Caki2 (cell line): ENCODE measurements around the gene CHST11. TPM values are rescaled to one million over a fixed set of nuclear protein-coding genes. Genes with fewer than 3 reads are reported as not detected.

Experiments used
- DNase-seq: peaks from one replicate; pipeline ENCODE4 v3.0.0-alpha.2; 2015; ENCODE audit warnings: low read depth
- in situ Hi-C: cut with HindIII; loops from 2 replicates; pipeline ENCODE4 v1.10.0; 2016; ENCODE audit warnings: low sequenced_read_pairs, low pct_unique_long_range_greater_than_20kb, mixed read lengths
- total RNA-seq: library from RNA; depleted of rRNA; stranded (reverse); fragments of >200 nt; shearing (Covaris generic); gene quantifications from 2 replicates; pipeline ENCODE4 v1.2.3, GENCODE V29; 2014; ENCODE audit warnings: low replicate concordance

Gene CHST11
- total RNA-seq, 1 experiment from 2014 or later, result 51.3 TPM

DNA sequence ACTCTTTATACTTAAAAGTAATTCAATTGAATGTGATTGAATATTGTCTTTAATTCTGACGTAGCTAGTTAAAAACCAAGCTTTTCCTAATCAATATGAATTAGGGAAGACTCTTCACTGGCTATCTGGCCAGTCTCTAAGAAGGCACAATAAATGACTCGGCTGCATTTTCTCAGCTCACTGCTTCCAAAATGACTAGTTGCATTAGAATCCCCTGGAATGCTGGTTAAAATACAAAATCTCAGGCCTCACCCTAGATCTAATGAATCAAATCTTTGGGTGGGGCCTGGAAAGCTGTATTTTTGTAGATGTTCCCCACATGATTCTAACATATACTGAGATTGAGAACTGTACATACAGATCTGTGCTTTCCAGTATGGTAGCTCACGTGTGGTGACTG is 242.1 kb downstream of the CHST11 start:
- DNase-seq, result no peak
- in situ Hi-C loops, result no loop called here

DNA sequence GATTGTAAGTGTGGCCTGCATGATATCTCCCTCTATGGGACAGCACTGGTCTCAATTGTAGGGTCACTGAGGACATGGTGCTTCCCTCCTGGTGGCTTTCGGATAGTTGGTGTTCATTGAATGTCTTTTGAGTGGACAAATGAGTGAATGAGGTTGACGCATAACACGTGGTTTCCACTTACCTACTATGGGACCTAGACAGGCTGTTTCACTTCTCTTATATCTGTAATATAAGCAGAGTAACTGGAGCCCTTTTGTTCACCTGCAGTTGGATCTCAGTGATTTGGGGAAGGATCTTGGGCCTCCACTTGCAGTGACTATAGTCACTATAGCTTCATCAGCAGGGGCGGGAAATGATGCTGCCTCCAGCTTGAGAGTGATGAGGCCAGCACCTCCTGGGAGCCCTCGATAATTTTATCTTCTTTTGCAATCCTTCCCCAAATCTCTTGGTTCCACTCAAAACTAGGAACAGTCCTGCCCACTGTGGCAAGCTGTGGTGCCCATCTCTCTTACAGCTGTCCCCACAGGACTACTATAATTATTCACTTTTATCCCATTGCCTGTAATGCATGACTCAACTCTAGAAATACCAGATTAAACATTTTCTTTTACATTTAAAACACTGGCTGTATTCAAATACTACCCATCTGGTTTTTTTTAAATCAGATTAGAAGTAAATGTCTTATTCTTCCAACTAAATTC is 242.9 kb downstream of the CHST11 start:
- in situ Hi-C loops, result no loop called here
- DNase-seq, result no peak

DNA sequence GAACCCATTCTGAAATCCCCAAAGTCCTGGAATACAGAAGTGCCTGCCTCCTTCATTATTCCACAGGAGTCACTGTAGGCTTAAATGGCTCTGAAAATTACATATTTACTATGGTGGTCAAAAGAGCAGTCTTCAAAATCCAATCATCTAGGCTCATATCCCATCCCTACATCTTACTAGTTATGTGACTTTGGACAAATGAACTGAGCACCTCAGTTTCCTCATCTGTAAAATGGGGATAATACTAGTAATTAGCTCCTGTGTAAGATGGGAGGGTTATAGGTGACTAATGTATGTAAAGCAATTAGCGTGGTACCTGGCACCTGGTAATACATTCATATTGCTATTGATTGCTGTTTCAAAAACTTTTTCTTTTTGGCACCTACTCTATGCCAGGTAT is 243.6 kb downstream of the CHST11 start:
- in situ Hi-C loops, result no loop called here
- DNase-seq, result no peak

DNA sequence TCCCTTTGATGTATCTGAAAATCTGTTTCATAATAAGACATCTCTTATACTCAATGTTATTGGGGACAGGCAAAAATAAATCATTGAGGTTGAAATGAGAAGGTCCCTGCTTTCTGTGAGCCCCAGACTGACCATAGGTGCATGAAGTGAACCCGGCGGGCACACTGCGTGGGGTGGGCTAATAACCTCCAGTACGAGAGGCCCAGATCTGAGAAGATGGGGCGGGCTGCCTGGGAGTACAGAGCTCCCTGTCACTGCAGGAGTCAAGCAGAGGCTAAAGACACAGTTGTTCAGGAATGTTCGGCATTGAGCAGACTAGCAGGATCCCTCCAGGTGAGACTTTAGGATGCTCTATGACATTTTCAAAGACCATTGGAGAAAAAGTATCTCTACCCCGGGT is 244.6 kb downstream of the CHST11 start:
- in situ Hi-C loops, result no loop called here
- DNase-seq, result no peak

DNA sequence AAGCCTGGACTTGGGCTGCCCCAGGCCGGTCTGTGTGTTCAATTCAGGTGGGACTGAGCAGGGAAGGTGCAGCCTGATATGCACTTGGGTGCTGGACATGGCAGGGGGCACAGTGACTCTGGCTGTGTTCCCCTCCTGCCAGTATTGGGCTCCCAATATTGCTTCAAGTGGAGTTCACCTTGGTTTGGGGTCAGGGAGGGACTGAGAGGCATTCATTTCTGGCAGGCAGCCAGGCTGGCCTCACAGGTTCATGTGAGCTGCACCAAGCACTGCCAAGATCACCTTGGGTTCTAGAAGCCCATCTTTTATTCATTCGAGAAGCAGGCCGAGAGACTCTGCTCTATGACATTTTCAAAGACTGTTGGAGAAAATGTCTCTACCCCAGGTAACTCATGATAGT is 245.0 kb downstream of the CHST11 start:
- in situ Hi-C loops, result no loop called here
- no peak for DNase-seq

DNA sequence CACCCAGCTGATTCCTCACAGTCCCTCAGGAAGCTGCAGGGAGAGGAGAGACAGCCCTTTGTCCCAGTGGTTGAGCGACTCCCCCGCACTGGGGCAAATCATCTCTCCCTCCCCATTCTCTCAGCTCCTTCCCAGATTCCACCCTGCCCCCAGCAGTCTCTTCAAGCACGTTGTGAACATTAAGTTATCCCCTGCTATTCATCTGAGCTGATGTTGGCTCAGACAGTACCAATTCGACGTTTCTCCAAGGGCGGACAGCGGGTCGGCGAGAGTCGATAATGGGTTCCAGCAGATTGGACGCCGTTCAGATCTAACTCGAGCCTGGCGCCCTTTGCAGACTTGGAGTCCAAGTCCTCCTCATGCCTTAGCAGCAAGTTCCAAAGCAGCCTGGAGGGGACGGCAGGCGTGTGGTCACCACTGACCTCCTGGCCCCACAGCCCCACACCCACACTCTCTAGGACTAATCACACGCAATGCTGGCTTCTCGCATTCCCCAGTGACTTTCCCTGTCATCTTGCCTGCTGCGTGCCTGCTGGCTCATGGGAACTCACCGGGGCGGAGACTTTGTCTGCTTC is 245.9 kb downstream of the CHST11 start:
- no peak for DNase-seq
- in situ Hi-C loops, result no loop called here

DNA sequence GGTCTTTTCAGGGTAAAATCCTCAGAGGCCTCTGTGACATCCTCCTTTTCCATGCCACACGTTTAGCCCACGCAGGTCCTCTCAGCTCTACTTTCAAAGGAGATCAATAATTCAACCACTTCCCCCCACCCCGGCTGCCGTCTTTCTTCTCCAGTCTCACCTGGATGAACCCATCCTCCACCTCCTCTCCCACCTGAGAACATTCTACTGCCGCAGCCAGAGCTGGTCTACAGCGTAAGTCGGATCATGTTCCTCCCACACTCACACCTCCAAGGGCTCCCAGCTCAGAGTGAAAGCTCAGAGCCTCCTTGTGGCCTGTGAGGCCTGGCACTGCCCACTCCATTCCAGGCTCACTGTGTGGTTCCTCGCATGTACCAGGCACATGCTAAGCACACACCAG is 246.6 kb downstream of the CHST11 start:
- DNase-seq, result no peak
- in situ Hi-C loops, result no loop called here

DNA sequence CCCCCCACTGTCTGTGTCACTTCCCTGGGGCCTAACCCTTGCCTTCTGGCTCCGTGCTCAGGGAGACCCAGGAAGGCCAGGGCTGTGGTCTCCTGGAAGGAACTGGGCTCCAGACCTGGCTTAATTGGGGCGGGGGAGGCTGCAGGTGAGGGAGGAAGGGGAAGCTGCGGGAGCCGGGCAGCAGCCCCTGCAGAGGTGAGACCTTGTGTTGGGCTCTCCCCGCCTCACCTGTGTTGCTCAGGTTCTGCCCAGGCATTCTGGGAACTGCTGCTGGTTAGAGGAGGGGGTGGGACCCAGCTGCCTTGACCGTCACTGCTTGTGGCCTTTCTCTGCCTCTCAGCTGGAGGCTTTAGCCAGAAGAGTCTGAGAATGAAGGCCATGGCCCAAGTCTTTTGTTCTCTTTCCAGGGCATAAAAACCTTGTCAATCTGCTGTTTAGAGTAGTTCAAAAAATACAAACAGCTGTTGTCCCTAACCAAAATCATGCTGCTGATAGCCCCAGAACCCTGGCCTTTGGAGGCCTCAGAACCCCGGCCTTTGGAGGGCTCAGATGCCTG is 247.6 kb downstream of the CHST11 start:
- in situ Hi-C loops, result no loop called here

DNA sequence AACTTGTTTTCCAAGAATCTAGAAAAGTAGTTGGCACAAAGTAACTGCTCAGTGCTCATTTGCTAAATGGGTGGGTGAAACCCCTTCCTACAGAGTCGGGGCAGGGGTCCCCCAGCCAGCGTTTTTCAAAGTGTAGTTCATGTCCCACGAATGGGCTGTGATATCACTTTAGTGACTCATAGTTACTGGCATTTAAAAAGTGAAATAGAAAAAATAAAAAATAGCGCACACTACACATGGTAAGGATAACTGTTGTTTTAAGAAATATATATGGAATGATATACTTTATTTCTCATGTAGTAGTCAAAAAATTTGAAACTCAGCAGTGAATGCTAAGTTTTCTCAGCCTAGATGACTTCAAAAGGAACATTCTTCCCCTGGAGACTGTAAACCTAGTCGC is 250.4 kb downstream of the CHST11 start:
- no peak for DNase-seq
- in situ Hi-C loops, result no loop called here

More for the DNA sequence above, 247.6 kb downstream of the CHST11 start:
- DNase-seq, result no peak

DNA sequence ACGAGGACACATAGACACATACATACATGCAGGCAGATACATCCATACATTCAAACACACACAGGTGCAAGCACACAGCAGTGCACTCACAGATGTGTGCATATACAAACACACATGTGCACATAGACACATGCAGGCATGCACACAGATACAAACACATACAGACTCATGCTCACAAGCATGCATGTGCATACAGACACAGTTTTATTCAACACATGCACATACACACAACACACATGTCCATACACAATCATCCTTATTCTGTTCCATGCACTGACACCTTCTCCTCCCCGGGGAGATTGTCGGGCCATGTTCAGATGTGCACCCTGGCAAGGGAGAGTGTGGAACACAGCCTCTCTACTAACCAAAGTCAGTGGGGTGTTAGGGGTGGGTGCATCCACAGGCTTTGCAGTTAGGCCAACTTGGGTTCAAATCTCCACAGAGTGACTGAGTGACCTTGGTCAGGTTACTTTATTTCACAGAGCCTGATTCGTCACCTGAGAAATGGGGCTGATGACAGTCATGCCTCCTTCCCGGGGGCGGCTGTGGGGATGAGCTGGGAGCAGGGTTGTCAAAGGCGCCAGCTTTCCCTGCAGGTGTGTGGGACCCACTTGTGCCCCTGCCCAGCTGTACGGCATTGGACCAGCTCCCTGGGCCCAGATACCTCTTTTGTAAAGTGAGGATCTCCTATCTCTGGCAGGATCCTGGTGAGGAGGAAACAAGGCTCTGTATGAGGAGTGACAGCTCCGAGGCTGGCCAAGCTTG is 251.2 kb downstream of the CHST11 start:
- in situ Hi-C loops, result no loop called here
- no peak for DNase-seq

DNA sequence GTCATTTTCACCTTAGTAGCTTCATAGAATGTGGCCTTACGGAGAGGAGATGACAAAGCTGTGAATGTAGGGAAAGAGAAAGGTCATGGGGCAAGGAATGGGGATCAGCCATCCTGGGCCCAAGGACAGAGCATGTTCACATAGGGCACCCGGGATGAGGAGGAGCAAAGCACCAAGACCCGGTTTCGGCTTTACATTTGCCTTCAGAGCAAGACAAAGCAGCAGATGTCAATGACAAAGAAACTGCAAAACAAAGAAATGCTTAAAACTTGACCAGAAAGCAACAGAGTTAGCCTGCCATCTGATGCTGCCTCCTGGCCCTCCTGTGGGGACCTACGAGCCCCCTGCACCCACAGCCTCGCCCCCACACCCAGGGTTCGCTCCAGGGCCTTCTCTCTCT is 252.1 kb downstream of the CHST11 start:
- in situ Hi-C loops, result no loop called here

DNA sequence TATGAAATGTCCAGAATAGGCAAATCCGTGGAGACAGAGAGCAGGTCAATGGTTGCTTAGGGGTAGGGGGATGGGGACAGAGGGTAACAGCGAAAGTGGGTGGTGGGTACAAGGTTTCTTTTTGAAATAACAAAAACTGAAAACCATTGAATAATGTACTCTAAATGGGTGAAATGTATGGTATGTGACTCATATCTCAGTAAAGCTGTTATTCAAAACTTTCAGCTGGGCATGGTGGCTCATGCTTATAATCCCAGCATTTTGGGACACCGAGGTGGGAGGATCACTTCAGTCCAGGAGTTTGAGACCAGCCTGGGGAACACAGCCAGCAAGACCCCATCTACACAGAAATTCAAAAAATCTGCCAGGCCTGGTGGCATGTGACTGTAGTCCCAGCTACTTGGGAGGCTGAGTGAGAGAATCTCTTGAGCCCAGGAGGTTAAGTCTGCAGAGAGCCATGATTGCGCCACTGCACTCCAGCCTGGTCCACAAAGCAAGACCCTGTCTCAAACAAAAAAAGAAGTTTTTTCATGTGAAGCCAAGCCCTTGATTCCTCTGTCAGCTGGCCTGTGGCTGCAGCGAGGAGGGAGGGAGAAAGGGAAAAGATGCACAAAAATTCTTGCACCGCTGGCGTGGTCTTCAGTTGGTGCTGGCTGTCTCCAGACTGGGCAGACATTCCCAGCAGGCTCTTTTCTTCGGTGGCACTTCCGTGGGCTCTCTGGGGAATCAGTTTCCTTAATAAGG is 253.1 kb downstream of the CHST11 start:
- no peak for DNase-seq
- in situ Hi-C loops, result no loop called here

More for the DNA sequence above, 252.1 kb downstream of the CHST11 start:
- DNase-seq, result no peak

DNA sequence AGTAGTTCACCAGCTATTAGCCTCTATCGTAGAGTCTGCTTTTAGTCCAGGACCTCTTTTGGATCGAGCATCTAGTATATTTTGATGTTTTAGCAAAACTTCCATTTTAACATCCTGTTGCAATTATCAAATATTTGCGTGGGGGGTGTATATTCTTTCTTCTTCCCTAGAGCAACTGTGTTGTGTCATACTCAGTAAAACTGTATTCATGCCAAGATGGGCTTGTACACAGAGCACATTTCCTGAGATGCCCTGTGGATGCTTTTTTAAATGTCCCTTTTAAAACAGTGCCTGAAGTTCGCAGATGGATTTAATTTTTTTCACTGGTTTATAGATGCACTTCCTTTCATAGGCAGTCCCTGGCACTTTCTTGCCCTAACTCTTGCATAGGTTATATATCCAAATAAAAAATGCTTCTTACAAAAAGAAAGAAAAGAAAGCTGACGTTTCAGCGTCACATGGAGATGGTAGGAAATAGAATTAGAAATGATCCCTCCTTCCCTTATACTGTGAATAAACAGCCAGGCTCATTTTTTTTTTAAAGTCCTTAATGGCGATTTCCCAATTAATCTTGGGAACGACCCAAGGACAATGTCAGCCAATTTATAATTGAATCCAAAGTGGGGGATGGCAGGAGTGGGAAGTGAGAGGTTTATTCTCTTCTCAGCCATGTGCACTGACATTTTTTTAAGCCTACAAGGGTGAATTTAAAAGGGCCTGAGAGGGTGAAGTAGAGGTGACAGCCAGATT is 254.4 kb downstream of the CHST11 start:
- in situ Hi-C loops, result no loop called here
- no peak for DNase-seq

DNA sequence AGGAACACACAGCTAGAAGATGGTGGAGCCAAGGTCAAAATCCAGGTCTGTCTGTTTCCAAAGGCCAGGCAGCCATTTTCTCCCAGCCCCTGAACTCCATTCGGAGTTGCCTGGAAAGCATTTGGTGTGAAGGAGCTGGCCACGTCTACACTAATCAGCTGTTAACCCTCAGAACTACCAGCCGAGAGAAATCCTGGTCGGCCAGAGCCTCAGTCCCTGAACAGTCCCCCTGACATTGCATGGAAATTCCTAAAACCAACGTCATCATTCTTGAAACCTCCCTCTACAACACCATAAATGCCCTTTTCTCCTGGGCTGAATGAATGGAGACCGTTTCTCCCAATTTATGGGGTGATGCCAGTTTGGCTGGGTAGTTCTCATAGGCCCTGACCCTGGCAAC is 255.7 kb downstream of the CHST11 start:
- no peak for DNase-seq
- in situ Hi-C loops, result no loop called here

DNA sequence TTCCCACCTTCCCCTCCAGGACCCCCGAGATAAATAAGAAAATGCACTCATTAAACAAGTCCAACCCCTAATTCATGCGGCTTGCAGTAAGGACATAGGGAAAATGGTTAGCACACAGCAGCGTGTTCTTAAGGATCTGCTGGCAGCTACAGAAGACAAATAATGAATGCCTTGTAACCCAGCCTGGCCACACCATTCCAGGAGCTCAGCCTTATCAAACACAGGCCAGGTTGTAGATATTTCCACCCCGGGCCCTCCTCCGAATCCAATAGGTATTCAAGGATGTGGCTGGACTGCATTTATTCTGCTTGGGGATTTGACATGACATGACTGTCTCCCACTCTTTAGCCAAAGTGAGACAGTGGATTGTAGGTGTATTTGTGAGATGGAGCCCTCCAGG is 256.2 kb downstream of the CHST11 start:
- in situ Hi-C loops, result no loop called here
- DNase-seq, result no peak

DNA sequence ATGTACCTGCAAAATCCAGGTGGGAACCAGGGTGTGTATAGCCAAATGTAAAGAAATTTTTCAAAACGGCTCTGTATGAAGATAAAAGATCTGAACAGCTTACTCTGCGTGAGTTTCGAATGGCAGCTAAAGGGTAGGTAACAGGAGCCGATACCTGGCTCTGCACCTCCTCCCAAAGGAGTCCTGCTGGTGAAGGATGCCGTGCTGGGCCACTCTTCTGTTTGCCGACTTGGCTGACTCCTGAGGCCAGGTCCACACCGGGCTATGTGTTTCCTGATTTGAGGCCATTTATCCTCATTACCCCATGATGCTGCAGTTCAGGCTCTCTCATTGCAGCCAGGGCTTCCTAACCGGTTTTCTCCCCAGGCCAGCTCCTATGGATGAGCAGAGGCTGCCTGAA is 256.7 kb downstream of the CHST11 start:
- no peak for DNase-seq
- in situ Hi-C loops, result no loop called here

DNA sequence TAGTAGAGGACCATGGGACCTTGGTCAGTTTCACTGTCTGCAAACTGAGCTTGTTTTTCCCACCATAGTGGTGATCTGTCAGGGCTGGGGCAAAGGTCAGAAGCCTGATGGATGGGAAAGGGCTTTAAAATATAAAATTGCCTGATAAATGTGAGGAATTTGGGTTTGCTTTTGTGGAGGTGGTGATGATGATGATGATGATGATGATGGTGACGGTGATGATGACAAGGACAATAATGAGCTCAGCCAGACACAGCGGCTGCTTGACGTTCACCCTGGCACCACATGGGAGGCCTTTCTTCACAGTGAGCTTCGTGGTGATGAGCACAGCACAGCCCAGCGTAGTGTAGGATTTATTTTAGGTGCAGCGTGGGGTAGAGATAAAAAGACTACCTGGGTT is 257.6 kb downstream of the CHST11 start:
- in situ Hi-C loops, result no loop called here
- DNase-seq, result no peak

DNA sequence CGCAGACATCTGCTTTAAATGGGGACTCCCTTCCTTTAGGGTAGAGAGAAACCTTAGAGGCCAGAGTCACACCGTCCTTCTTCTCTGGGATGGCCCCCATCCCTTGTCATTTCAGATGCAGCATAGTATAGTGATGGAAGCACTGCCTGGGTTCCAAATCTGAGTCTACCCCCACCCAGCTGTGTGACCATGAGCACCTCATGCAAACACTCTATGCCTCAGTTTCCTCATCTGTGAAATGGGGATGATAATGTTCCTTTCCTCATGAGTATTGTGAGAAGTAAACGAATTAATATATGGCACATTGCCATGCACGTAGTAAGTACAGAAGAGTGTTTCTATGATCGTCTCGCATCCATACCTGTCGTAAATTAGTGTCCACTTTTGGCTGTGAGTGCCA is 259.4 kb downstream of the CHST11 start:
- in situ Hi-C loops, result no loop called here
- no peak for DNase-seq
